HG03108 (cell line): ENCODE results near the gene CCNA2.

Experiments
- ATAC-seq: cut with Tn5 transposase; IDR thresholded peaks from one replicate; pipeline ENCODE4 v1.9.1; 2021; ENCODE audit warnings: moderate library complexity; ENCODE audit not compliant: unreplicated experiment

Gene CCNA2

GRCh38 chr4:121823505-121824170, at the start of gene CCNA2:
TSS of gene CCNA2 (minus strand) at chr4:121823883. CDS start at chr4:121823628, 255 bp downstream.
- ATAC-seq: peak; percentile 94

DNA sequence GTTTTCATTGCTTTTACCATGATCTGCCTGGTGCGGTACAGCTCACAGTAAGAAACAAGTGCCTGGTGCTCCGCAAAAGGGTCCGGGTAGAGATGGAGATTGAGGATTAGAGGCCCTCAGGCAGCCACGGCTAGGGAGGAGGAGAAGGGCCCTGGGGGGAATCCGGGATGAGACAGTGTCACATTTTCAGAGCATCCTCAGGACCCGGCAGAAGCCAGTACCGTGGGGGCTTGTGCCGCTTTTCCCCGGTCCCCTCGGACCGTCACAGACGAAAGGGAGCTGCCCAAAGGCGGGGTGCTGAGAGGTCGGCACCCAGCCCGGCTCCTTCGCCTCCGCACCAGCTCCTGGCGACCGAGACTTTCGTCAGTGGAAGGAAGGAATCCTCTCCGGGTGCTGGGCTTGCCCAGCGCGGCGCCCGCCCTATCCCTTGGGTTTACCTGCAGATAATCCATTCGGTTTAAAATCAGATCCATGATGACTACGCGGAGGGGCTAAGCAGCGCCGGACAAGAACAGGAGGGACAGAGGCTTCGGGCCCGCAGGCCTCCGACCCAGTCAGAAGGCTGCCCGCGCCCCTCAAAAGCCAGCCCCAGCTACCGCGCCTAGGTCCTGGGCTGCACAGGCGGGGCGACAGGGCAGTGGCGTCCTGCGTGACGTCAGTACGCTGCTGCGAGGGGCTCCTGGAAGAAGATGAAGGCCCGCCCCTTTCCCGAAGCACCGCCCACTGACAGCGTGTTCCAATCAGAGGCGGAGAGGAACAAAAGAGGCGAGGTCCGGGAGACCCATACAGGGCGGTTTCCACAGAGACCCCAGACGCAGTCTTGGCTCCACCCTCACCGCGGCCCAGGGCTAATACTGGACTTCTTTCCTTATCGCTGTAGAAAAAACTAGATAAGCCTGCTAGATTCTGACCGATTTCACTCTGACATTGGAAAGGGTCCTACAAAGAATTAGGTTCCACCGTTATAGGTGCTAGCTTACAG, 46.4 kb upstream of the CCNA2 start, which contains the start of gene BBS7:
Gene BBS7, minus strand, starts transcription at position 634 of the 982 bp plus-strand sequence. Its CDS starts 161 bp downstream, at position 473.
- peak; percentile 99 for ATAC-seq

- no peak for ATAC-seq
Observed at GRCh38 chr4:121863799-121864198, 40.1 kb upstream of the CCNA2 start.

DNA sequence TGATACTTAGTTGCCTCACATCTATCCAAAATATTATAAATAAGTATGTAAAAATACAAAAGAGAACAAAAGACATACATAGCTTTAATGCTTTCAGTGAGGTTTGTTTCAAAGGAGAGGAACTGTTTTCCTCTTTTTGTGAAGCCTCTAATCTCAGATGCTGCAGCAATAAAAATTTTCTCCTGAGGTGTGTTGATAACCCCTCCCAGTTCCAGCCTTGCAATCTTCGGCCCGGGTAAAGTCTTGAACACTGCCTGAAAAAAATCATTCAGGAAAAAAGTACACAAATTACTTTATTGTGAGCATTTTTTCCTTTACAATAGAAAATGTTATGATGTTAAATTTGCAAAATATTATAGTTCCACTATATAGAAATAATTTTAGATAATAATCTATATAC, 37.7 kb upstream of the CCNA2 start:
- ATAC-seq: no peak

DNA sequence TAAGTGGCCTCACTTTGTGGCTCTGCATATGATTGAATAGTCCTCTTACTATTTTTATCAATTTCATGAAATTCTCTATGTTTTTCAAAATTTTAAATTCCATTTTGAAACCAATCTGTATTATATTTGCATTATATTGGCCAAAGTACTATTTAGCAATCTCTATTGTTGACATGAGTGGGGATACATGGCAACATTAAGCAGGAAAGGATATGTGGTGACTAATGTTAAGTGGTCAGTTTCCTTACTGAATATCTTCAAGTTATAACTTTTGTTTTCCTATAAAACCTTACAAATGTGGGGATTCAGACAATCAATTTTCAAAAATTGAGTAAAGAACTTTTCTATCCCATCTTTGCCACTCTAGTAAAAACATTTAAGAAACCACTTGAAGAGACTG, 36.4 kb upstream of the CCNA2 start:
- no peak for ATAC-seq

- no peak for ATAC-seq
Observed at GRCh38 chr4:121851354-121851753, 27.7 kb upstream of the CCNA2 start.

- no peak for ATAC-seq
Observed at GRCh38 chr4:121846662-121847061, 23.0 kb upstream of the CCNA2 start.

GRCh38 chr4:121842862-121843261, 19.2 kb upstream of the CCNA2 start:
- no peak for ATAC-seq

- ATAC-seq: no peak
Observed at GRCh38 chr4:121838136-121838535, 14.5 kb upstream of the CCNA2 start.

DNA sequence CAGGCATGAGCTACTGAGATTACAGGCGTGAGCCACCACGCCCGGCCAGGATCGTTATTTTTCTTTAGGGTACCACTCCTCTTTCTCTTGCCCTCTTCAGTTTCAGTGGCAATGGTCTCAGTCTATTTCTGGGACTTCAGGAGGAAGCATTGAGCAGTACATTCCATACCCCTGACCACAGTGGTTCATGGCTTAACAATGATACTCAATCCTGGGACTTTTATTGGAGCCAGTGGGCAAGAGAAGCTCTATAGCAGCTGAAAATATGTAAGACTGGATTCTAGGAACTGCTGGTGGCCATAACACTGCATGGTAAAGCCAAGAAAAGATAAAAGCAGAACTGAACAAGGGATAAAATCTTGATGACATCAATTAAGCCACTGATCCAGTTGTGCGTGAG, 5.8 kb upstream of the CCNA2 start:
- ATAC-seq: no peak

- ATAC-seq: no peak
Observed at GRCh38 chr4:121827853-121828252, 4.2 kb upstream of the CCNA2 start.

GRCh38 chr4:121824950-121825349, 1.3 kb upstream of the CCNA2 start:
- no peak for ATAC-seq

DNA sequence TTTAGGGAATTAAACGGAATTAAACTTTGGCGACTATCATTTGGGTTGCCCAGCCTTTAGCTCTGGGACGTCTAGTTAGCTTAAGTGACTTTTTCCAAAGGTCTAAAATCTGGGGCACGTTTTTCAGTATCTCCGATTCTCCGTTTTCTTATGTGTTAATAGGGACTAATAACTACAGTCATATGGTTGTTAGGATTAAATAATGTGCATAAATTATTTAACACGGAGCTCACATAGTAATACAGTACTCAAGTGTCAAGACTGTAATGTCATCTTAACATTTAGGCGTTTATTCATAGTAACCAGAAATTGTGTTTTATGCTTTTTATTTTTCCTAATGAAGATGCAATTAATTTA, 466 bp upstream of the CCNA2 start:
- no peak for ATAC-seq

DNA sequence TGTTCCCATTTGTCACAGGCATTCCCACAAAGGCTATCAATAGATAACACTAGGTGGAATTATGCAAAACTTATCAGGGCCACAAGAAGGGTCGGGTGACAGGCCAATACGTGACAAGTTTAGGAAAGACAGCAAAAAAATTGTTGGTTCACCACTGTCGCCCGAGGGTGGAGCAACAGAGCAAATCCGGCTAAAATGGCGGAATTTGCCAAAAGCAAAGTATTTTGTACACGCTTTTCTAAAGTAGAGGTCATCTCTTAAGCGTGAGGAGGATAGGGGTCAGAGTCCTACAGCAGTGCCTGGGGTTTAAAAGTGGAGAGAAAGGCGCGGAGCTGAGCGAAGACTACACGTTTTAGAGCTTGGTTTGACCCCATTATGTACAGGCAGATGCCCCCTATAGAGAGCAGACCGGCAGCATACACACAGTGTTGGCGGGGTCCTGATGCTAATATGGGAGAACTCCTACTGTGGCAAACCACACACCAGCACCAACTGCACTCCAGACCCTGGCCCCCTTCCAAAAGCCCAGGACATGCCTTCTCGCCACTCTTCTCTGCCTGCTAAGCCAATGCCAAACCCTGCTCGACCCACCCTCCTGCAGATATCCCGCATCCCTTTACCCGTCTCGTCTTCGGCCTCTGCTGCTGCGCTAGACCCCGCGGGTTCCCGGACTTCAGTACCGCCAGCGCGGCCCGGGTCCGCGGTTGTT, 733 bp downstream of the CCNA2 start:
- ATAC-seq: peak; percentile 35

DNA sequence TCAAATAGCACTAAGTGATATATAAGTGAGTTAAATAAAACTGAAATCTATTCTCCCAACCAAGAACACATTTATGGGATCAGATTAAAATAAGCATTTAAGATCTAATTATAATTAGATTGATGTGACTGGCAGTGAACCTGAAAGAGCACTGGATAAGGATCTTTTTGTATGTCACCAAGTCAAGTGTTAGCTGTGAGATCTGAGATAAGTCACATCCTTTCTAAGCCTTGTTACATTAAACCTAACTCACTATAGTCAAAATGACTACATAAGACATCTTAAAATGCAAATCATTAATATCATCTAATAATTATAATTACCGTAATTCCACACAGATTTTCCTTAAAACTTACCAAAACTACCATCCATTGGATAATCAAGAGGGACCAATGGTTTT, 1.6 kb downstream of the CCNA2 start:
- no peak for ATAC-seq

- no peak for ATAC-seq
Observed at GRCh38 chr4:121819216-121819965, 4.3 kb downstream of the CCNA2 start.

DNA sequence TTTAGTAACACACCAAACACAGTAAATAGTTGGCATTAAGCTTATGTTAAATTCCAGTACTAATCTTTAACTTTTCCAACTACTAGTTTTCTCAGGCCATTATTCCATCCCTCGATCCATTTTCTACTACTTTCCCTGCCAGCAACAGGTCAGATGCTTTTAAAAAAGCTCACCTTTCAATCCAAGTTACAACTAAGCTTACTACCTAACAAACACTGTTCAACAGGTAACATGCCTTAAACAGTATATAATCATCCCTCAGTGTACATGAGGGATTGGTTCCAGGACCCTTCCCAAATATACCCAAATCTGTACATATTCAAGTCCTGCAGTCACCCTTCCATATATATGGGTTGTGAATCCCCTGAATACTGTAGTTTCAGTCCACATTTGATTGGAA, 5.5 kb downstream of the CCNA2 start:
- no peak for ATAC-seq

DNA sequence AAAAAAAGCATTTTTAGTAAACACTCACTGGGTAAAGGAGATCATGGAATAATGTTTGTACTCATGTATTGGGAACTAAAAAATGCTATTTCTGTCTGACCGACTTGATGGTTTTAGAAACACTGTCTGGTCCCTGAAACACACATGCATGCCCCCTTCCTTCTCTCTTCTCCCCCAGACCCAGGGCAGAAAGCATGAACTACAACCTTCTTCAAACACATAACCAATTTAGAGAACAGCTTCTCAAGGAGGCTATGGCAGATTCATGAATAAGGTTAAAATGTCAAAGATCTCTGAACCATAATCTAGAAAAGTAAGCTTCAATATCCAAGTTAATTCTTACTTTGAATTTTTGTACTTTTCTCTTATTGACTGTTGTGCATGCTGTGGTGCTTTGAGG, 6.0 kb downstream of the CCNA2 start:
- ATAC-seq: no peak

DNA sequence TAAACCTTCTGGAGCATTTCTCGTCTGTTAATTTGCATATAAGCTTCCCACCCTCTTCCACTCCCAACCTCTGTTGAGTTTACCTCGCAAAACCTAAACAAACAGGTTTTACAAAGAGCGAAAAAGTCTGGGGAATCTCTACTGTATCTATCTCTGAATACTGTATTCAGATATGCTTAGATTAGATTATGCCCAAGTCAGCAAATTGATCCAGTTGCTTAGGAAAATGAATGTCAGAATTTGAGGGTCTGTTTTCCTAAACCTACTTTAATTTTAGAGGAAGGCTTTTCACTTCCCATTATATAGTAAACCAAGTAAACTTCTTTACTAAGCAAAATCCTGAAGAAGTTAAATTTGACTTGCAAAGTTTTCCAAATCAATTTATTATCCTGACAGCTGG, 6.7 kb downstream of the CCNA2 start:
- no peak for ATAC-seq

DNA sequence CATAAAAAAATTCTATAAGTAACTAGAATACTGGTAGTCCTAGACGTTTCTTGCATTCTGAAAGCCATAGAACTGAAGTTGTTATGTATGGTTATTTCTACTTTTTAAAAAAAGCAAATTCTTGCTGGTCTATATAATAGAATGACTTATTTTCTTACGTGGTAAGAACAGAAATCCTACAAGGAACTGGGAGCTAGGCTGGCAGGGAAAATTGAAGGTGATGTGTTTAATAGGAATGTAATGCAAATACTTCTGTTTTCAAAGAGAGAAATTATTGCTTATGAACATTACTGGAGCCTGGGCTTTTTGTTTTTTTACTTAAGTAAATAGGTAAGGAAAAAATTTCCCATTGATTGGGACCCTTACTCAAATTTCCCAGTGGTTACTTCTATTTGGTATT, 8.9 kb downstream of the CCNA2 start:
- ATAC-seq: no peak

DNA sequence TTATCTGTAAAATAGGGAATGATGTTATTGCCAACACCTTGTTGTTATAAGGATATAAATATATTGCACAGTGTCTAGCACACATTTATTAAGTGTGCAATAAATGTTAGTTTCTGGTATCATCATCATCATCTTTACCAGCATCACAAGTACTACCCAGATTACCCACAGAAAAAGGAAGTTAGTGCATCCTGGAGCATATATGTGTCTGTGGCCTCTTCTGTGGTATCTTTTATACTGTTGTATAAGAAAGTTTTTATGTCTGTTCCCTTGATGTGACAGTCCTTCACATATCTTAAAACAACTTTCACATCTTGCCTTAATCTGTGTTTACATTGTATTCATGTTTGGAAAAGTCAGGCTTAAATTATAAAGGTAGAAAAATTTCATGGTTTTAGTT, 12.6 kb downstream of the CCNA2 start:
- no peak for ATAC-seq
